A549 (cell line): Measurements from ENCODE around the gene LCN6. TPM values are rescaled to one million over a fixed set of nuclear protein-coding genes. Genes with fewer than 3 reads are reported as not detected.

ENCODE experiments used
- ATAC-seq, 2 experiments: fragments of 200-7000 bp in 1 of 2; fragments of >200 bp in 1 of 2; cut with Nextera tagmentation in 1 of 2; cut with Tn5 transposase in 1 of 2; 3 replicates each; pipeline versions ENCODE4 v1.8.0 to v1.9.1; 2018 to 2020; ENCODE audit warnings: mild to moderate bottlenecking in 1 of 2, moderate library complexity in 1 of 2
- CTCF ChIA-PET: fragments of 300-600 bp; sonication (Branson Sonifier 250); formaldehyde crosslinking; extraction: SDS; loops from one replicate; lab custom pipeline; 2021; ENCODE audit warnings: antibody characterized with exemption, inconsistent platforms; lab: Yijun Ruan, JAX
- POLR2A ChIA-PET: fragments of 350-600 bp; formaldehyde crosslinking; extraction: SDS; loops from one replicate; lab custom pipeline; 2021; ENCODE audit warnings: antibody characterized with exemption, inconsistent platforms; lab: Yijun Ruan, JAX
- DNase-seq, 2 experiments: peaks; one replicate each; pipeline versions ENCODE4 v3.0.0 to v3.0.0-alpha.2; 2011 to 2016; ENCODE audit warnings: low read depth in 1 of 2, low spot score in 1 of 2
- FAIRE-seq: peaks from 2 replicates; lab custom pipeline; 2011; peaks lifted over from hg19 to GRCh38; lab: Jason Lieb, UNC
- H3K27ac ChIP-seq, 2 experiments: fragments of >200 bp; sonication (Bioruptor Twin); formaldehyde crosslinking; 3 replicates each; pipeline ENCODE4 v1.5.1; 2016 to 2017
- H3K4me1 ChIP-seq: fragments of >200 bp; sonication (Bioruptor Twin); formaldehyde crosslinking; 3 replicates; pipeline ENCODE4 v1.6.1; 2016
- H3K4me2 ChIP-seq: fragments of >200 bp; sonication (Bioruptor Twin); formaldehyde crosslinking; 3 replicates; pipeline ENCODE4 v1.6.1; 2016
- H3K4me3 ChIP-seq: fragments of >200 bp; sonication (Bioruptor Twin); formaldehyde crosslinking; 3 replicates; pipeline ENCODE4 v1.5.1; 2016
- H3K9me3 ChIP-seq: fragments of >200 bp; sonication (Bioruptor Twin); formaldehyde crosslinking; 3 replicates; pipeline ENCODE4 v1.6.1; 2016
- BCL3 ChIP-seq: fragments of >200 bp; sonication (Bioruptor Twin); formaldehyde crosslinking; IDR thresholded peaks from 3 replicates; pipeline ENCODE4 v1.6.1; 2016
- CBX2 ChIP-seq: fragments of 200-600 bp; sonication (generic); IDR thresholded peaks from 2 replicates; pipeline ENCODE4 v1.6.1; 2016; ENCODE audit warnings: low read depth, mild to moderate bottlenecking, borderline replicate concordance
- CHD4 ChIP-seq: fragments of 200-600 bp; sonication (generic); IDR thresholded peaks from 2 replicates; pipeline ENCODE4 v1.6.1; 2016; ENCODE audit warnings: antibody characterized with exemption, mild to moderate bottlenecking, borderline replicate concordance
- CTCF ChIP-seq: fragments of >200 bp; sonication (Bioruptor Twin); formaldehyde crosslinking; IDR thresholded peaks from 3 replicates; pipeline ENCODE4 v1.5.1; 2016
- FOSB ChIP-seq: fragments of 250-450 bp; sonication (Bioruptor Pico); IDR thresholded peaks from 2 replicates; pipeline ENCODE4 v1.5.0; 2020; ENCODE audit warnings: mild to moderate bottlenecking, moderate library complexity
- HOXA7 ChIP-seq: fragments of 250-450 bp; sonication (Bioruptor Pico); IDR thresholded peaks from 2 replicates; pipeline ENCODE4 v1.5.0; 2020; ENCODE audit warnings: mild to moderate bottlenecking, moderate library complexity
- KDM5A ChIP-seq: fragments of 200-600 bp; sonication (generic); IDR thresholded peaks from 2 replicates; pipeline ENCODE4 v1.6.1; 2016; ENCODE audit warnings: antibody characterized with exemption, mild to moderate bottlenecking
- RAD21 ChIP-seq, 2 experiments: fragments of >200 bp in 1 of 2; sonication (Bioruptor Twin) in 1 of 2; formaldehyde crosslinking in 1 of 2; IDR thresholded peaks in 1 of 2; conservative IDR thresholded peaks in 1 of 2; 2 replicates in 1 of 2; 3 replicates in 1 of 2; pipeline ENCODE4 v1.6.1; 2012 to 2018; ENCODE audit warnings: inconsistent platforms in 1 of 2
- RCOR1 ChIP-seq: fragments of 150-350 bp; IDR thresholded peaks from 2 replicates; pipeline ENCODE4 v1.6.1; 2014; ENCODE audit warnings: antibody characterized with exemption, low read length, low read depth
- SMC3 ChIP-seq: fragments of >200 bp; sonication (Bioruptor Twin); formaldehyde crosslinking; IDR thresholded peaks from 3 replicates; pipeline ENCODE4 v1.6.1; 2018; ENCODE audit warnings: inconsistent platforms
- SREBF2 ChIP-seq: fragments of 450-650 bp; IDR thresholded peaks from 2 replicates; pipeline ENCODE4 v1.6.1; 2014; ENCODE audit warnings: mild to moderate bottlenecking, moderate library complexity
- TP53 ChIP-seq: fragments of 250-450 bp; sonication (Bioruptor Pico); IDR thresholded peaks from 2 replicates; pipeline ENCODE4 v1.5.0; 2021; ENCODE audit warnings: mild to moderate bottlenecking, moderate library complexity
- WGBS: methylation state at CpG from one replicate; pipeline ENCODE4 v1.1.6; 2017; ENCODE audit errors: missing lambda C conversion rate; 5-methylcytosine and 5-hydroxymethylcytosine counted together
- polyA plus RNA-seq, 4 experiments: library from polyadenylated mRNA; depleted of rRNA in 3 of 4; stranded (reverse); fragments of >200 nt; fragmentation: RNase III in 1 of 4; extraction: RNeasy Plus Mini Kit Qiagen cat#74134 plus additional on column Dnase treatment in 1 of 4; gene quantifications; 2 replicates in 3 of 4; 3 replicates in 1 of 4; pipeline ENCODE4 v1.2.3, GENCODE V29; 2011 to 2017
- TF ChIP-seq, protein P1 (sequence below): IDR thresholded peaks from 2 replicates; pipeline ENCODE4 v1.6.1; 2012
- TF ChIP-seq, protein P2 (sequence below): fragments of 250-450 bp; sonication (Bioruptor Pico); IDR thresholded peaks from 2 replicates; pipeline ENCODE4 v1.5.0; 2021; ENCODE audit warnings: mild to moderate bottlenecking, moderate library complexity, borderline replicate concordance

LCN6 gene
- polyA plus RNA-seq, 2 of the 4 experiments (the other 2 are of a cell fraction), result not detected

GRCh38 chr9:136792321-136793085 is 44.2 kb upstream of the LCN6 start:
- DNase-seq, result no peak
- ChIA-PET POLR2A (no interaction called here), CTCF (interaction anchor here (0.6 to 5.7 kb wide), 30 partner anchors 9 to 1892 kb away, joined by 3 to 110 read pairs (median 4); partner anchors contain the start of genes AJM1 and RABL6)
- ATAC-seq, result no peak
- no peak for FAIRE-seq
- Histone ChIP-seq H3K4me2 (peak overlapping the region; percentile 93), H3K9me3 (no peaks in the 10 kb centered on the region), H3K27ac (peak overlapping the region in 1 of 2 experiments; percentile 94; a peak in 3 of 6 replicates), H3K4me1 (peaks cover 45% of the 10 kb centered on the region), H3K4me3 (peak overlapping the region; percentile 88; the same call in 2 of the 3 replicates)
- 82% methylated on average over 14 of the region's 15 CpGs for WGBS
- no peak for TF ChIP-seq SREBF2

DNA sequence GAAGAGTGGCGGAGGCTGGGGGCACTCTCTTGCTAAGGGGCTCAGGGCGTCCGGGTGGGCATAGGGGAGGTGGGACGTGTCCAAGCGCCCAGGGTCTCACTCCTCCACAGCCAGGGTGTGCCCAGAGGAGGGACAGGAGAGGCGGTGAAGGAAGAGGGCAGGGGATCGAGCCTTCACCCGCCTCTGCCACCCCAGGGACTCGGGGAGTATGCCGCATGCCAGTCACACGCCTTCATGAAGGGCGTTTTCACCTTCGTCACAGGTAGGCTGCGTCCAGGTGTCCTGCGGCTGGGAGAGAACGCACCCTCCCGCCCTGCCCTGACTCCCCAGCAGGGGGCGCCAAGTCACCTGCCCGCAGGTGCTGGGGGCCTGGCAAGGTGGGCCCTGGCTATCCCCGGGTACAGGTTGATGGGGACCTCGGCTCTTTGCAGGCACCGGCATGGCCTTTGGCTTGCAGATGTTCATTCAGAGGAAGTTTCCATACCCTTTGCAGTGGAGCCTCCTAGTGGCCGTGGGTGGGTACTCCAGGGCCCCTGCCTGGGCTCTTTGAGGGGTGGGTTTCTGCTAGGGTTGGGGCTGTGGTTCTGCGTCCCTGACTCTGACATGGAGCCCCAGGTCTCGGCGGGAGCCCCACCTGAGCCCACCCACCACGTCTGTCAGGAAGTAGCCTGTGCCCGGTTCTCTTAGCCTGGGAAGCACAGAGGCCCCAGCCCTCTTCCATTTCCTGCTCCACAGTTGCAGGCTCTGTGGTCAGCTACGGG is 43.4 kb upstream of the LCN6 start:
- ChIA-PET CTCF (interaction anchor here (0.7 to 26.2 kb wide), 30 partner anchors 8 to 276 kb away, joined by 3 to 625 read pairs (median 4); partner anchors contain the start of genes AJM1, LCN15, LCN8 and RABL6), POLR2A (no interaction called here)
- DNase-seq, result peak in 1 of 2 experiments; percentile 54
- Histone ChIP-seq H3K27ac (peak overlapping the region; percentile 91 to 94), H3K4me2 (peak overlapping the region; percentile 93), H3K4me3 (peak overlapping the region; percentile 88), H3K9me3 (no peaks in the 10 kb centered on the region), H3K4me1 (peaks cover 45% of the 10 kb centered on the region)
- TF ChIP-seq SMC3 (peak; percentile 57), FOSB (CRISPR knock-in tag) (no peak), SREBF2 (no peak), CBX2 (no peak), KDM5A (no peak), BCL3 (0 out of 3 replicates have a peak, but pooled peaks have one; percentile 23), CTCF (peak; percentile 100), CHD4 (no peak), RAD21 (conservative IDR thresholded peaks at IDR 0.05 in 1 of 2, IDR thresholded peaks at IDR 0.05 in 1 of 2) (peak; percentile 42 to 52; a peak in 4 of 5 replicates), TP53 (CRISPR knock-in tag) (no peak), RCOR1 (no peak), HOXA7 (CRISPR knock-in tag) (no peak)
- TF ChIP-seq, protein P1, sequence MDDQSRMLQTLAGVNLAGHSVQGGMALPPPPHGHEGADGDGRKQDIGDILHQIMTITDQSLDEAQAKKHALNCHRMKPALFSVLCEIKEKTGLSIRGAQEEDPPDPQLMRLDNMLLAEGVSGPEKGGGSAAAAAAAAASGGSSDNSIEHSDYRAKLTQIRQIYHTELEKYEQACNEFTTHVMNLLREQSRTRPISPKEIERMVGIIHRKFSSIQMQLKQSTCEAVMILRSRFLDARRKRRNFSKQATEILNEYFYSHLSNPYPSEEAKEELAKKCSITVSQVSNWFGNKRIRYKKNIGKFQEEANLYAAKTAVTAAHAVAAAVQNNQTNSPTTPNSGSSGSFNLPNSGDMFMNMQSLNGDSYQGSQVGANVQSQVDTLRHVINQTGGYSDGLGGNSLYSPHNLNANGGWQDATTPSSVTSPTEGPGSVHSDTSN, result no peak
- TF ChIP-seq, protein P2, sequence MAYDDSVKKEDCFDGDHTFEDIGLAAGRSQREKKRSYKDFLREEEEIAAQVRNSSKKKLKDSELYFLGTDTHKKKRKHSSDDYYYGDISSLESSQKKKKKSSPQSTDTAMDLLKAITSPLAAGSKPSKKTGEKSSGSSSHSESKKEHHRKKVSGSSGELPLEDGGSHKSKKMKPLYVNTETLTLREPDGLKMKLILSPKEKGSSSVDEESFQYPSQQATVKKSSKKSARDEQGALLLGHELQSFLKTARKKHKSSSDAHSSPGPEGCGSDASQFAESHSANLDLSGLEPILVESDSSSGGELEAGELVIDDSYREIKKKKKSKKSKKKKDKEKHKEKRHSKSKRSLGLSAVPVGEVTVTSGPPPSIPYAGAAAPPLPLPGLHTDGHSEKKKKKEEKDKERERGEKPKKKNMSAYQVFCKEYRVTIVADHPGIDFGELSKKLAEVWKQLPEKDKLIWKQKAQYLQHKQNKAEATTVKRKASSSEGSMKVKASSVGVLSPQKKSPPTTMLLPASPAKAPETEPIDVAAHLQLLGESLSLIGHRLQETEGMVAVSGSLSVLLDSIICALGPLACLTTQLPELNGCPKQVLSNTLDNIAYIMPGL (CRISPR knock-in tag), result 0 out of 2 replicates have a peak, but pooled peaks have one; percentile 26
- 7% methylated on average over 16 of the region's 29 CpGs for WGBS
- no peak for FAIRE-seq
- peak; percentile 36 to 43 for ATAC-seq
